Stimulated activated naive CD4-positive, alpha-beta T cell treated with Interleukin-2 at 50 U/mL for 16 hours (primary cell): ENCODE results near the gene RGS12.

Source experiments
- DNase-seq: peaks from one replicate; lab custom pipeline; 2025; lab: John Stamatoyannopoulos, UW

The RGS12 gene

DNA sequence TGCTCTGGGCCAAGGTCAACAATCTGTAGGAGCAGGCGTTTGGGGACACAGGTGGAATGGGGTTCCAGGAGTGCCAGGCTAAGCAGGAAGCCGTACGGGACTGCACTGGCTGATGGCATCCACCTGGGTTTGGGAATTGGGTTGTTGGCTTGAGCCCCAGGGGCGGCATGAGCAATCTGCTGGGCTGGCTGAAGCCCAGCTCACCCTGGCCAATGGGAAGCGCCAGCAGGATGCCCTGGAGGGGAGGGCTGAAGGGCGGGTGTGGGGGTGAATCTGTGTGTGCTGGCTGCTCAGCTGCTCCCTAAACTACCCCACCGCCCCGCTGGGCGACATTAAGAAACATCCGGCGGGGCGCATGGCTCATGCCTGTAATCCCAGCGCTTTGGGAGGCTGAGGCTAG, 8.9 kb upstream of the RGS12 start:
- no peak for DNase-seq

DNA sequence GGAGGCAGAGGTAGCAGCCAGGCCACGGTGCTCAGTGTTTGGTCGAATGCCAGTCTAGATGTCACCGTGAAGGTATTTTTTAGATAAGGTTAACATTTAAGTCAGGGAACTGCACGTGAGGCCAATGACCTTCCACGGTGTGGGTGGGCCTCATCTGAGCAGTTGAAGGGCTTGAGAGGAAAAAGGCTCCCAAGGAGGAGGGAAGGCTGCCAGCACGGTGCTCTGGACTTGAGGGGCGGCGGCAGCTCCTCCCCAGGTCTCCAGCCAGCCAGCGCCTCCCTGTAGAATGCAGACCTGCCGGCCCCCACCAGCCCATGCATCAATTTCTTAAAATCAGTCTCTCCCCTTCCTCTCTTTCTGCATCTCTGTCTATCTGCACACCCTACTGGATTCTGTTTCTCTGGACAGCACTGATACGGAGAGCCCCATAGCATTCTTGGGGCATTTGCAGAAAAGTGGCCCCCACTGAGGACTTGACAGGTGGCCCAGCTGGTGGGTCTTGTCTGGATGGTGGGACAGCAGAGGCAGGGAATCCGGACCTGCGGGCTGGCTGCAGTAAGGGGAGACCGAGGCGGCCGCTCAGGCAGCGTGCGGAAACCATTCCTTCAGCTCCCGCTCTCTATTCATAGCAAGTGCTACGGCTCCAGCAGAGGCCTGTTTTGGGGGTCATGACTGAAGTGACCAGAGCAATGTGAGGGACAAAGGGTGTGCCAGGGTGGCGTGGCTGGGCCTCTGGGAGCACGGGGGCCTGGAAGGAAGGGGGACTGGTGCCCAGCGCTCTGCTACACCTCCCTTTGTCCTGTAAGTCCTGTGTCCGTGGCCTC, 7.9 kb upstream of the RGS12 start:
- no peak for DNase-seq

DNA sequence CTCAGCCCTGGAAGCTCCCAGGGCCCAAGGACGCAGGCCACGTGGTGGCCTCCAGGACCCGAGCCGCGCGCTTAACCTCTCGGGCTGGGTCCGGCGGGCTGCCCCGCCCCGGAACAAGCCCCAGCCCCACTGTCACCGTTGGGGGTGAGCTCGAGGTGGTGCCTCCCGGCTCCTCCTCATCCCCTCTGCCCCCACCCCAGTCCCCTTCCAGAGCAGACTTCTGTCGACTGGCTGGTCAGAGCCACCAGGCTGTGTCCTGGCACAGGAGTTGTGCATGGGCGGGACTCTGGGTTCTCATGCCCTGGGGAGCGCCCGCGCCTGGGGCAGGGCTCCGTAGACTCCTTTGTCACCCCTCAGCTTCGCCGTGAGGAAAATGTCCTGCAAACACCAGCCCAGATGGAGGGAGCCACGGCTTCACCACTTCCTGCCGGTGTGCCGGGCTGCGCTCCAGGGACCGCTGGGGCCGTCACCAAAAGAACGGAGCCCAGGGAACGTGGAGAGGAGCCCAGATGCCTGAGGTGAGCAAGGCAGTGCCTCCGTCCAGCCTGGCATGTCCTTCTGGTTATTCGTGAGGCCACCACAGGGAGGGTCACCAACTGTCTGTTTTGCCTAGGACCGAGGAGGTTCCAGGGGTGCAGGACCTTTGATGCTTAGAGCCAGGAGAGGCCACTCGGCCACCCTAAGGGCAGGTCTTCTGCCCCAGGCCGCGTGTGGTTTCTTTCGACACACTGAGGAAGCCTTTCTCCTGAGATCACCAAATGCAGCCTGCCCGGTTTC, 7.1 kb upstream of the RGS12 start:
- DNase-seq: no peak

DNA sequence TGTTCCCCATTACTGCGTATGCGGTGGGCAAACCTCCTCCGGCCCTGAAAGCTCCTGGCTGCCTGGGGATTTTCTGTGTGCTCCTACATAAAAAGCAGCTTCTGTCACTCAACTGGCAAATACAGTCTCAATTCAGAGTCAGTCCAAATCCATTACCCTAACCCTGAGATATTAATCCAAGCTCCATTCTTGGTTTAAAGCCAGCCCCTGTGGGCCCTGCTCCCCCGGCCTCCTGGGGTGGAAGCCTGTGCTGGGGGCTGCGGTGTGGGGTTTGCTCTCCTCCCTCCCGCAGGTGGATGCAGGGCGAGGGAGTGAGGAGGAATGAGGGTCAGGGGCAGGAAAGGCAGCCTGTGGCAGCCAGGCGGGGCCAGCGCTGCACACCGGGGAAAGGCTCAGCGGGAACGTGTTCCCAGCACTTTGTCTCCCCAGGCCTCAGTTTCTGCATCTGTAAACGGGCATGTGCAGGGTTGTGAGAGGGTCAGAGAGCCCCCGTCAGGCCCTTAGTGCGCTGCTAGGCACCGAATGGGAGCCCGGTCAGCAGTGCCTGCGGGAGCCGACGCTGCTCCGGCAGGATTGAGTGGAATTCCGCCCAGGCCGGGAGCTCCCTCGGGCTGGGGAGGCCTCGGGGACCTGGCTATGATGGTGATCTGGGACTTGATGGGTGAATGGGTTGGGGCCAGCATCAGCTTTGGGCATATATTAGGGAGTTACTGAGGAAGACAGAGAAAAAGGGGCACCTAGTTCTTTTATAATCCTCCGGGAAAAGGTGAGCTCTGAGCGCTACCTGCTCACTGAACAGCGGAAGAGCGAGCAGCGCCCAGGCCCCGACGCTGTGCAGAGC, 6.3 kb upstream of the RGS12 start:
- no peak for DNase-seq

DNA sequence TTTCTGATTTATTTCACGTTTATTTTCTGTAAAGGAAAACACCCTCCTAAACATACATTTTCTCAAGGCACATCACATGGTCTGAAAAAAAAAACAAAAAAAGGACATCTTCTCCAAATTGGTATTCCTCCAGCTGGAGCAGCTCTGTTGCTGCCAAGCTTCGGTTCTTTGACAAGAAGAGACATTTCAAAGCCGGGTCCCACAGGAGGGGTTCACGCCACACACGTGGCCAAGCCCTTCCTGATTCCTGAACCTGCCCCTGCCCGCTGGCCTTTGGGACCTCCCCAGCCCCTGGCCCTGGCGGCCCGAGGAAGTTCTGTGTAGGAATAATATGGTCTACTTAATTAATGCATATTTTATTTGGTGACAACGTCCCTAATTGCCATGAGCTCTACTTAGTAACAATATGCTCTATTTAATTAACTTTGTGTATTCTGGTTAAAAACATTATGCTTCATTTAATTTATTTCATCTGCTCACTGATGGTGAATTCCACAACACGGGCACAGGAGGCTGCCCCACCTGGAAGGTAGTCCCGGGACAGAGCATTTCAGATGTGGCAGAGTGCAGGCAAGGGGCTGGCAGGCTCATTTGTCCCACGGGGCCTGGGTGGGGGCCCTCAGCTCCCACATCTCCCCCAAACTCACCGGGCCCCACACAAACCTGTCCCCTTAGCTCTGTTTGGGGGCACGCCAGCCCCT, 5.4 kb upstream of the RGS12 start:
- no peak for DNase-seq

DNA sequence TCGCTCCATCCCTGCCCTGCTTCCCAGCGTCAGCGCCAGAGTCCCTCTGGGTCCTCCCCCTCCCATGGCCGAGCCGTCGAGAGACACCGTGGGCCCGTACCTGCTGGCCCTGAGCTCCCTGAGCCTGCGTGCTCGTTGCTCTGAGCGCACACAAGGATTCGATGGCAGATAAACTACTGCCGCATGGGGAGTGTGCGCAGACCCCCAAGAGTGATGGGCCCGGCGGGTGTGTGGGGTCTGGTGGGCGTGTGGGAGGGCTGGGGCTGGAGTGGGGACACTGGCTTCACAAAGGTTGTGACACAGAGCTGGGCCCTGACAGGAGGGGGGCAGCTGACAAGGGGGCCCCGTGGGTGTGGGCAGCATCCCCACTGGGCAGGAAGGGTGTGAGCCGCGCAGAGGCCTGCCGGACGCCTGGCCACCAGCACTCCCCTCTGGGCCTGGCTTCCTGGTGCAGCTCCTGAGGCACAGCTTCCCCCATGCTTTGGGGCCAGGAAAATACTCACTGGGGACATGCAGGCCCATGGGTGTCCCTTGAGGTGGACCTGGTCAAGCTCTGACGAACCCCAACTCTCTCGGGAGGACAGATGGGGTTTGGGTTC, 4.8 kb upstream of the RGS12 start:
- no peak for DNase-seq

DNA sequence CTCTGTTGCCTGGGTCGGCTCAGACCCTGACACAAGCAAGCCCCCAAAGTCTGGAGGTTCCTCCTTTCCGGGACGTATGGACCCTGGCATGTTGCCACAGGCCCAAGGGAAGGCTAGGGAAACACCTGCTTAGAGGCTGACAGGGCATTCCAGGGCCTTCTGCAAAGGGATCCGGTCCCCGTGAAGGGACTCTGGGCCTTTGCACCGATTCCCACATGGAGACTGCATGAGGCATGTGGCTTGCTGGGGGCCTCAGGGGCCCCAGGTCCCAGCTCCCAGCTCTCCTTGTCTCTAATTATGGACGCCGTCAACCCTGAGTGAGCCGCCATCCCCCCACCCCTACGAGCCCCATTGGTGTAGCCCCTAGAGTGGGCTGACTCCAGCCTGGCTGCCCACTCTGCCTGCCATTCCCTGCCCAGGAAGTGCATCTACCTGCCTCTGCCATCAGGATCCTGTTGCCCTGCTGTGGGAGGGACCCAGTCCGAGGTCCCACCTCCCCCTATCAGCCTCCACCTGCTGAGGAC, 4.2 kb upstream of the RGS12 start:
- DNase-seq: no peak

DNA sequence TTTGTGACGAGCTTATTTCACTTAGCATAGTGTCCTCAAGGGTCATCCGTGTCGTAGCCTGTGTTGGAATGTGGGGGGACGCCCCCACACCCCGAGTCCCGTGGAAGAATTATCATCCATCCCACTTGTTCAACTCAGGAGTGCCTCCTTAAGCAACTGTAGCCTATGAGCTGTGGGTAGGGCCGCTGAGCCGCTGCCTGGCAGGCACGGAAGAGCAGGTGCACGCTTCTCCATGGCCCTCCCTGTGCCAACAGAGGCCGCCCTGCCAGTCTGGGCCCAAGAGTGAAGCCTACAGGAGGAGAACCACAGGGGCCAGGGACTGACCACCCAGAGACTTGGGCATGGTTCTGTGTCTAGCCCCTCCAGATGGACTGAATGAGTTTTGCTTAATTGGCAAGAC, 2.3 kb upstream of the RGS12 start:
- DNase-seq: no peak

DNA sequence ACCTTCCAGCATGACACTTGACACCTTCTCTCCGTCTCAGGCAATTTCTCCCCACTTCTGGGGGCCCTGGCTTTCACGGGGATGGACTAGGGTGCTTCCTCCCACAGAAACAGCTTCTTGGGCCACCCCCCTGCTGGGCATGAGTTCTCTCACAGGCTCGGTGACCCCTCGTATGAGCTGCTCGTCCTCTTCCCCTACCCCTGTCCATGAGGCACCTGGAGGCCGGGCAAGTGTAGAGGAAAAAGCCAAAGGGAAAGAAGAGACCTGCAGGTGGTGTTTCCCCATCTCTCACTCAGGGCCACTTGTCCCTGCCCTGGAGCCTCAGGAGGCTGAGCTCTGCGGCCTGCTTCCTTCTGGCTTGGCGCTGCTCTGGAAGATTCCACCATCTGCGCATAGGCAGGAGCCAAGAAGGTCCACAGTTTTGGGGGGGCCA, 1.9 kb upstream of the RGS12 start:
- DNase-seq: no peak

DNA sequence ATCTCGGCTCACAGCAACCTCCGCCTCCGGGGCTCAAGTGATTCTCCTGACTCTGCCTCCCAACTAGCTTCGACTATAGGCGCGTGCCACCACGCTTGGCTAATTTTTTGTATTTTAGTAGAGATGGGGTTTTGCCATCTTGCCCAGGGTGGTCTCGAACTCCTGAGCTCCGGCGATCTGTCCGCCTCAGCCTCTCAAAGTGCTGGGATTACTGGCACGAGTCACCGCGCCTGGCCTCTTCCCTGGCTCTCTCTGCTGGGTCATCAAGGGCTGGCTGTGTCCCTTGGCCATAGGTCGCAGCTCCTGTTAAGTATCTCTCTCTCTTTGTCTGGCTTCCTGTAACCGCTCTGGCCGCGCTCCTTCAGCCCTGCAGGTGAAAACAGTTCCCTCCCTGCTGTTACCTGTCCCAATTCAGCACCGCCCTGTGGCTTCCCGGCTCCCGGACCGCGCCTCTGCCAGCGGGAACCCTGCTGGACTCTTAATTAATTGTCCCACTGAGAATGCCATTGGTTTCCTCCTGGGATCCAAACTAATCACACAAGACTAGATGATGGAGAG, 1.3 kb upstream of the RGS12 start:
- DNase-seq: no peak

DNA sequence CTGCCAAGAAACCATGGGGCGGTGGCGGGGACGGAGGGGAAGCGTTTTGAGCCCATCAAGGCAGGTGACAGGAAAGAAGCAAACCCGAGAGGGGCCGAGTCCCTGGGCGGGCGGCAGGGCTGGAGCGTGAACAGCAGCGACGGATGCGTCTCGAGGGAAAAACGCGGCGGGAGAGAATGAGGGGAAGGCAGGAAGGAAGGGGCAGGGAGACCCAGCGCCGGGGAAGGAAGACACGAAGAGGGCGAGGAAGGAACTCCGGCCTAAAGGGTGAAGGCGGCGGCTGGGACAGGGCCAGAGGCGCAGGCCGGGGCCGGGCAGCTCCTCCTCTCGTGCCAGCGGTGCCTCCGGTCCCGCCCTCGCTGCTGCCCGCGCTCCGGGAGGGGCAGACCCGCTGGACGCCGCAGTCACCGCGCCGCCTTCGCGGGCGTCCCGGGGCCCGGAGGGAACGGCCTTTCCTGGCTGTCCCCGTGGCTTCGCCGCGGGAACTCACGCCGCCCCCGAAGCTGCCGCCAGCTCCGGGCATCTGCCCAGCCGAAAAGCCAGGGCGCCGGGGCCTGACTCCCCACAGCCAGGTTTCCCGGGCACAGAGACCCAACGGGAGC, 751 bp upstream of the RGS12 start:
- no peak for DNase-seq

DNA sequence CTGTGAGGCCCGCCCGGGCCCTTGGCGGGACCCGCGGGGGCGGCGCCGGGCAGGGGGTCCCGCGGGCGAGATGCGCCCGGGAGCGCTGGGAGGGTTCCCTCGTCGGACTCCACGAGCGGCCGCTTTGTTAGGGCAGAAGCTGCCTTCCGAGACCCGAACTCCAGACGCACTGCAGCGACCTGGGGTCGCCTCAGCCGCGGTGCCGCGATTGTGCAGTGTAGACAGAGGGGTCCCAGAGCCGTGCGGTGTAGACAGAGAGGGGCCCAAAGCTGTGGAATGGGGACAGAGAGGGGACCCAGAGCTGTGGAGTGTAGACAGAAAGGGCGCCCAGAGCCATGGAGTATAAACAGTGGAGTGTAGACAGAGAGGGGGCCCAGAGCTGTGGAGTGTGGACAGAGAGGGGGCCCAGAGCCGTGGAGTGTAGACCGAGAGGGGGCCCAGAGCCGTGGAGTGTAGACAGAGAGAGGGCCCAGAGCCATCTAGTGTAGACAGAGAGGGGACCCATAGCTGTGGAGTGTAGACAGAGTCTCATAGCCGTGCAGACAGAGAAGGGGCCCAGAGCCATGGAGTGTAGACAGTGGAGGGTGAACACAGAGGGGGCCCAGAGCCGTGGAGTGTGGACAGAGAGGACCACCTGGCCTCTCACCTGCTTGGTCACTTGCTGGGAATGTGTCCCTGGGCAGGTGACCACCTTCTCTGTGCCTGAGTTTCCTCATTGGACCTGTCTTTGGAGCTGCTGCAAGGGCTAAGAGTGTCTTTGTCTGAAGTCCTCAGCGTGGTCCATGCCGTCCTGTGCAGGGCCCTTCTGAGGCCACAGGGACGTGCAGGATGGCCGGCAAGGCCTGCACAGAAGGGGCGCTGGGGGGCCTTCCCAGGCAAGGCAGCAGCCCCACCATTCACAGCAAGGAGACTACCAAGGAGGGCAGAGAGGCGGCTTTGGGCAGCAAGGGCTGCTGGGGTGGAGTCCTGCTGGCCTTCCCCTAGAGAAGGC, 875 bp downstream of the RGS12 start:
- DNase-seq: no peak

DNA sequence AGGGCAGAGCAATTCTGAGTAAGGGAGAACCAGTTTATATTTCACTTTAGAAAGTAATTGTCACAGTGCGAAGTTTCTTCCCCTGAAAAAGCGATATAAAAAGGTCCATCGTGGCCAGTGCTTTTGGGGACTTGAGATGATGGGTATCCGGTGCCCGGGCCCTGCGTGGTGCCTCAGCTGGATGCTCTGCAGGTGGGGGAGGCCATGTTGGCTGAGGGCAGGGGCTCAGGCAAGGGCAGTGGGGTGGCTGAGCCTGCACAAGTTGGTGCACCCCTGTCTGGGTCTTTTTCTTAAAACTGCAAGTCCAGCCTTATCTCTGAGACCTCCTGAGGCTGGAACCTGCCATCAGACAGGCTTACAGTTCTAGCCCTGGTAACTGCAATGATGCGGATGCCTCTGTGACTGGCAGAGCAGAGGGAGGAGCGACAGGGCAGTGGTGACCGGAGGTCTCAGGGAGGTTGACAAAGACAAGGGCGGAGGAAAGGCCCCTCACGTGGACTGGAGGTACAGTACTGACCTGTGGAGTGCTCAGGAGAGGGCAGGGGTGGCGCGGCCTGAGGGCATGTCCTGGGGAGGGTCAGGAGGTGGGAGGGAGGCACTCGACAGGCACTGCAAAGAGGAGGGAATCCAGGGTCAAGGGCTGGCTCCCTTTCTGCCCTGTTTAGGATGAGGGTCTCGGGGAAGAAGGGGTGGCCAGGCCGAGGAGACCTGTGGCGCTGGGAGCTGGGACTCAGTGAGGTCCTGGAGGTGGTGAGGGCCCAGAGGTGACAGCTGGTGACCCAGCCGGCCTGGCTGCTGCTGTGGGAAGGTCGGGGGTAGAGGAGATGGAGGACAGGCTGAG, 1.8 kb downstream of the RGS12 start:
- DNase-seq: no peak

DNA sequence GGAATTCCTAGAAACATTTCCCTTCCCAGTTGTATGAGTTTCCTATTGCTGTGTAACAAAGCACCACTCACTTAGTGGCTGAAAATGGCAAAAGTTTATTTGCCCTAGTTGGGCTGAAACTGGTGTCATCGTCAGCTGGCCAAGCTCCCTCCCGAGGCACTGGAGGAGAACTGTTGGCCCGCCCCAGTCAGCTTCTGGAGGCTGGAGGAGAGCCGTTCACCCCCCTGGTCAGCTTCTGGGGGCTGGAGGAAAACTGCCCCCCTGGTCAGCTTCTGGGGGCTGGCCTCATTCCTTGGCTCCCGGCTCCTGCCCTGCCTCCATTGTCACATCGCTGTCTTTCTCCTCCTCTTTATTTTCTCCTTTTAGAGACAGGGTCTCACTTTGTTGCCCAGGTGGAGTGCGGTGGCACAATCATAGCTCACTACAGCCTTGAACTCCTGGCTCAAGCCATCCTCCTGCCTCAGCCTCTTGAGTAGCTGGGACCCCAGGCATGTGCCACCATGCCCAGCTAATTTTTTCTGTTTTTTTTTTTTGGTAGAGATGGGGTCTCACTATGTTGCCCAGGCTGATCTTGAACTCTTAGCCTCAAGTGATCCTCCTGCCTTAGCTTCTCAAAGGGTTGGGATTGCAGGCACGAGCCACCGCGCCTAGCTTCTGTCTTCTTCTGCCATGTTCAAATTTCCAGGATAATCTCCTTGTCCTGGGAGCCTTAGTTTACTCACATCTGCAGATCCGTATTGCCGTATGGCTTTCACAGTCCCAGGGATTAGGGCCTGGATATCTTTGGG, 3.2 kb downstream of the RGS12 start:
- DNase-seq: no peak

DNA sequence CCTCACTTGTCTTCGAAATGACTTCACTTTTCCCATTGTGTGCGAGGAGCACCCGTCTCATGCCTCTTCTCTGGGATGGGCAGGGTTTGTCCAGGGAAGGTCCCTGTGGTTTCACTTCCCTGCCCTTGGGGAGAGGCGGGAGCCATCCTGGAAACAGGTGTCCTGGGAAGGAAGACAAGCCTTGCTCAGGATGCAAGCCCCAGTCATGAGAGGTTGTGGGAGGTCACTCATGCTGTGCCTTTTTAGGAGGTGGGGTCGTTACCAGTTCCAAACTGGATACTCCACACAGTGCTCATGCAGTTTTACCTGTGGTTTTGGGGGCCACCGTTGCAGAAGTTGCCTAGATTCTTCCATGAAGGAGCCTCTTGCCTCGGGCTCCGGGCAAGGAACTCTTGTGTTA, 3.8 kb downstream of the RGS12 start:
- no peak for DNase-seq

DNA sequence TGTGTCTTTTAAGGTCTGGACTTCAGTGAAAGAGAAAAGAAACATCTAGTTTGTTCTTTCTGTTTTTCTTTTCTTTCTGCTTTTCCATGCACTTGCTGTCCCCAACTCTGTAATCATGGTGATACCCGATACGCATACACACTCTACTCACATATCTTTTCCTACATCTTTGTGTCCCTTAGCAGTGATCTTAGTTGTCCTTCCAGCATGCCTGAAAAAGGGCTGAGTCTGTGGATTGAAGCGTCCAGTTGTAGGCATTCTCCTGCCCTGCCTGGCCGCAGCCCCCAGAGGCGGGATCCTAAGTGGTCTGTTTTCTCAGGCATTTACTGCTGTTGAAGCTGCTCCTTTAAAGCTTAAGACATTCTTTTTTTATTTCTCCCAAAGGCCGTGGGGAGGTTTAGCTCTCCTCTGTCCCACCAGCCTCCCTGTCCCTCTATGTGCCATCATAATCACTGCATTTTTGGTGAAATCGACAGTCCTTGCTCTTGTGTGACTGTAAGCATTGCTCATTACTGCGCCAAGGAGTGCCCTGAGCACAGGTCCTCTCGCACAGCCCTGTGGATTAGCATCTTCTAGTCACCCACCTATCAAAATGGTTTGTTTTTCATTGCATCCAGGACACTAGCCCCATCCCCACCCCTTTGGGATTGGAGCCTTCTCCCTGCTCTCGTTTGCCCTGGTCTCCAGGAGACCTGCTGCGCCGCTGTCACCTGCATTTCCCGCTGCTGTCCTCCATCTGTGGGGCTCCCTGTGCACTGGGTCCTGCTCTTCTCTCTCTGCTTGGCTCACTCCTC, 4.4 kb downstream of the RGS12 start:
- no peak for DNase-seq
